COLO668 (cell line): ENCODE data around the gene LUC7L.
"Not testable (repeated sequence)": the region's sequence is repeated elsewhere in the genome, so short reads cannot be mapped to it uniquely, and the experiment has no call there.

Experiments used
- DNase-seq: peaks from one replicate; lab custom pipeline; 2025; ENCODE audit not compliant: unreplicated experiment; lab: John Stamatoyannopoulos, UW

Gene LUC7L

GRCh38 chr16:180681-181564 lies 48.3 kb downstream of the LUC7L start:
- DNase-seq = peak; percentile 89

DNA sequence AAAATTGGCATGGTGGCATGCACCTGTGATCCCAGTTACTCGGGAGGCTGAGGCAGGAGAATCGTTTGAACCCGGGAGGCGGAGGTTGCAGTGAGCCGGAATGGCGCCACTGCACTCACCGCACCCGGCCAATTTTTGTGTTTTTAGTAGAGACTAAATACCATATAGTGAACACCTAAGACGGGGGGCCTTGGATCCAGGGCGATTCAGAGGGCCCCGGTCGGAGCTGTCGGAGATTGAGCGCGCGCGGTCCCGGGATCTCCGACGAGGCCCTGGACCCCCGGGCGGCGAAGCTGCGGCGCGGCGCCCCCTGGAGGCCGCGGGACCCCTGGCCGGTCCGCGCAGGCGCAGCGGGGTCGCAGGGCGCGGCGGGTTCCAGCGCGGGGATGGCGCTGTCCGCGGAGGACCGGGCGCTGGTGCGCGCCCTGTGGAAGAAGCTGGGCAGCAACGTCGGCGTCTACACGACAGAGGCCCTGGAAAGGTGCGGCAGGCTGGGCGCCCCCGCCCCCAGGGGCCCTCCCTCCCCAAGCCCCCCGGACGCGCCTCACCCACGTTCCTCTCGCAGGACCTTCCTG lies 49.1 kb downstream of the LUC7L start, which contains the start of gene HBQ1:
TSS of gene HBQ1 (plus strand) at position 359 of the 575 bp plus-strand sequence. CDS start at position 387, 28 bp downstream.
- peak; percentile 23 for DNase-seq

DNA sequence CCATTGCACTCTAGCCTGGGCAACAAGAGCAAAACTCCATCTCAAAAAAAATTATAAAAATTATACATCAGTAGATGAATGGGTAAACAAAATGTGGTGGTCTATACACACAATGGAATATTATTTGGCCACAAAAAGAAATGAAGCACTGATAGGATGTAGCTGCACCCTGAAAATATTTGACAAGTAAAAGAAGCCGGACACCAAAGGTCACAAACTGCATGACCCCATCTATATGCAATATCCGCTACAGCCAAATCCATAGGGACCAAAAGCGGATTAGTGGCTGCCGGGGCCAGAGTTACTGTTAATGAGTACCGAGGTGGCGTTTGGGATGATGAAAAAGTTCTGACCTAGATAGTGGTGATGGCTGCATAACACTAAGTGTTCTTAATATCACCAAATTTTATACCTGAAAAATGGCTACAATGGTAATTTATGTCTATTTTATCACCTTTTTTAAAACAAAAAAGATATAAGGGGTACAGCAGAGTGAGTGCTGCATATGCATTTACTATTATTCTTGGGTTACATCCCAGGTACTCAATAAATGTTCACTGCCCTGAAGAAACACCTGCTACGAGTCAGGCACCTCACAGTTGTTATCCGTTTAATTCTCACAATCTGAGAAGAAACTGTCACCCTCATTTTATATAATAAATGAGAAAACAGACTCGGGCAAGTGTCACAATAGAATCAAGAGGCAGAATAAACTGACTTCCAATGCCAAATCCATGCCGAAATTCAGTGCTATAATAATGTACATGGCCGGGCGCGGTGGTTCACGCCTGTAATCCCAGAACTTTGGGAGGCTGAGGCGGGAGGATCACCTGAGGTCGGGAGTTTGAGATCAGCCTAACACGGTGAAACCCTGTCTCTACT lies 49.8 kb downstream of the LUC7L start:
- DNase-seq = no peak

GRCh38 chr16:178668-179015 lies 50.6 kb downstream of the LUC7L start:
- no peak for DNase-seq

GRCh38 chr16:177981-178667 lies 51.1 kb downstream of the LUC7L start:
- DNase-seq = peak; percentile 59

DNA sequence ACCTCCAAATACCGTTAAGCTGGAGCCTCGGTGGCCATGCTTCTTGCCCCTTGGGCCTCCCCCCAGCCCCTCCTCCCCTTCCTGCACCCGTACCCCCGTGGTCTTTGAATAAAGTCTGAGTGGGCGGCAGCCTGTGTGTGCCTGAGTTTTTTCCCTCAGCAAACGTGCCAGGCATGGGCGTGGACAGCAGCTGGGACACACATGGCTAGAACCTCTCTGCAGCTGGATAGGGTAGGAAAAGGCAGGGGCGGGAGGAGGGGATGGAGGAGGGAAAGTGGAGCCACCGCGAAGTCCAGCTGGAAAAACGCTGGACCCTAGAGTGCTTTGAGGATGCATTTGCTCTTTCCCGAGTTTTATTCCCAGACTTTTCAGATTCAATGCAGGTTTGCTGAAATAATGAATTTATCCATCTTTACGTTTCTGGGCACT lies 51.8 kb downstream of the LUC7L start:
- no peak for DNase-seq

DNA sequence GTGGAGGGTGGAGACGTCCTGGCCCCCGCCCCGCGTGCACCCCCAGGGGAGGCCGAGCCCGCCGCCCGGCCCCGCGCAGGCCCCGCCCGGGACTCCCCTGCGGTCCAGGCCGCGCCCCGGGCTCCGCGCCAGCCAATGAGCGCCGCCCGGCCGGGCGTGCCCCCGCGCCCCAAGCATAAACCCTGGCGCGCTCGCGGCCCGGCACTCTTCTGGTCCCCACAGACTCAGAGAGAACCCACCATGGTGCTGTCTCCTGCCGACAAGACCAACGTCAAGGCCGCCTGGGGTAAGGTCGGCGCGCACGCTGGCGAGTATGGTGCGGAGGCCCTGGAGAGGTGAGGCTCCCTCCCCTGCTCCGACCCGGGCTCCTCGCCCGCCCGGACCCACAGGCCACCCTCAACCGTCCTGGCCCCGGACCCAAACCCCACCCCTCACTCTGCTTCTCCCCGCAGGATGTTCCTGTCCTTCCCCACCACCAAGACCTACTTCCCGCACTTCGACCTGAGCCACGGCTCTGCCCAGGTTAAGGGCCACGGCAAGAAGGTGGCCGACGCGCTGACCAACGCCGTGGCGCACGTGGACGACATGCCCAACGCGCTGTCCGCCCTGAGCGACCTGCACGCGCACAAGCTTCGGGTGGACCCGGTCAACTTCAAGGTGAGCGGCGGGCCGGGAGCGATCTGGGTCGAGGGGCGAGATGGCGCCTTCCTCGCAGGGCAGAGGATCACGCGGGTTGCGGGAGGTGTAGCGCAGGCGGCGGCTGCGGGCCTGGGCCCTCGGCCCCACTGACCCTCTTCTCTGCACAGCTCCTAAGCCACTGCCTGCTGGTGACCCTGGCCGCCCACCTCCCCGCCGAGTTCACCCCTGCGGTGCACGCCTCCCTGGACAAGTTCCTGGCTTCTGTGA lies 52.5 kb downstream of the LUC7L start, which contains the start of gene HBA1:
TSS of gene HBA1 (plus strand) at position 204 of the 906 bp plus-strand sequence. CDS start at position 241, 37 bp downstream.
- not testable (repeated sequence) for DNase-seq

GRCh38 chr16:176006-176405 lies 53.2 kb downstream of the LUC7L start:
- not testable (repeated sequence) for DNase-seq

DNA sequence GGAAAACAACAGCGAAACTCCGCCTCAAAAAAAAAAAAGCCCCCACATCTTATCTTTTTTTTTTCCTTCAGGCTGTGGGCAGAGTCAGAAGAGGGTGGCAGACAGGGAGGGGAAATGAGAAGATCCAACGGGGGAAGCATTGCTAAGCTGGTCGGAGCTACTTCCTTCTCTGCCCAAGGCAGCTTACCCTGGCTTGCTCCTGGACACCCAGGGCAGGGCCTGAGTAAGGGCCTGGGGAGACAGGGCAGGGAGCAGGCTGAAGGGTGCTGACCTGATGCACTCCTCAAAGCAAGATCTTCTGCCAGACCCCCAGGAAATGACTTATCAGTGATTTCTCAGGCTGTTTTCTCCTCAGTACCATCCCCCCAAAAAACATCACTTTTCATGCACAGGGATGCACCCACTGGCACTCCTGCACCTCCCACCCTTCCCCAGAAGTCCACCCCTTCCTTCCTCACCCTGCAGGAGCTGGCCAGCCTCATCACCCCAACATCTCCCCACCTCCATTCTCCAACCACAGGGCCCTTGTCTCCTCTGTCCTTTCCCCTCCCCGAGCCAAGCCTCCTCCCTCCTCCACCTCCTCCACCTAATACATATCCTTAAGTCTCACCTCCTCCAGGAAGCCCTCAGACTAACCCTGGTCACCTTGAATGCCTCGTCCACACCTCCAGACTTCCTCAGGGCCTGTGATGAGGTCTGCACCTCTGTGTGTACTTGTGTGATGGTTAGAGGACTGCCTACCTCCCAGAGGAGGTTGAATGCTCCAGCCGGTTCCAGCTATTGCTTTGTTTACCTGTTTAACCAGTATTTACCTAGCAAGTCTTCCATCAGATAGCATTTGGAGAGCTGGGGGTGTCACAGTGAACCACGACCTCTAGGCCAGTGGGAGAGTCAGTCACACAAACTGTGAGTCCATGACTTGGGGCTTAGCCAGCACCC lies 54.0 kb downstream of the LUC7L start:
- no peak for DNase-seq

DNA sequence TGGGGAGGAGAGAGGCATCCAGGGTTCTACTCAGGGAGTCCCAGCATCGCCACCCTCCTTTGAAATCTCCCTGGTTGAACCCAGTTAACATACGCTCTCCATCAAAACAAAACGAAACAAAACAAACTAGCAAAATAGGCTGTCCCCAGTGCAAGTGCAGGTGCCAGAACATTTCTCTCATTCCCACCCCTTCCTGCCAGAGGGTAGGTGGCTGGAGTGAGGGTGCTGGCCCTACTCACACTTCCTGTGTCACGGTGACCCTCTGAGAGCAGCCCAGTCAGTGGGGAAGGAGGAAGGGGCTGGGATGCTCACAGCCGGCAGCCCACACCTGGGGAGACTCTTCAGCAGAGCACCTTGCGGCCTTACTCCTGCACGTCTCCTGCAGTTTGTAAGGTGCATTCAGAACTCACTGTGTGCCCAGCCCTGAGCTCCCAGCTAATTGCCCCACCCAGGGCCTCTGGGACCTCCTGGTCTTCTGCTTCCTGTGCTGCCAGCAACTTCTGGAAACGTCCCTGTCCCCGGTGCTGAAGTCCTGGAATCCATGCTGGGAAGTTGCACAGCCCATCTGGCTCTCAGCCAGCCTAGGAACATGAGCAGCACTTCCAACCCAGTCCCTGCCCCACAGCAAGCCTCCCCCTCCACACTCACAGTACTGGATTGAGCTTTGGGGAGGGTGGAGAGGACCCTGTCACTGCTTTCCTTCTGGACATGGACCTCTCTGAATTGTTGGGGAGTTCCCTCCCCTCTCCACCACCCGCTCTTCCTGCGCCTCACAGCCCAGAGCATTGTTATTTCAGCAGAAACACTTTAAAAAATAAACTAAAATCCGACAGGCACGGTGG lies 55.1 kb downstream of the LUC7L start:
- not testable (repeated sequence) for DNase-seq

DNA sequence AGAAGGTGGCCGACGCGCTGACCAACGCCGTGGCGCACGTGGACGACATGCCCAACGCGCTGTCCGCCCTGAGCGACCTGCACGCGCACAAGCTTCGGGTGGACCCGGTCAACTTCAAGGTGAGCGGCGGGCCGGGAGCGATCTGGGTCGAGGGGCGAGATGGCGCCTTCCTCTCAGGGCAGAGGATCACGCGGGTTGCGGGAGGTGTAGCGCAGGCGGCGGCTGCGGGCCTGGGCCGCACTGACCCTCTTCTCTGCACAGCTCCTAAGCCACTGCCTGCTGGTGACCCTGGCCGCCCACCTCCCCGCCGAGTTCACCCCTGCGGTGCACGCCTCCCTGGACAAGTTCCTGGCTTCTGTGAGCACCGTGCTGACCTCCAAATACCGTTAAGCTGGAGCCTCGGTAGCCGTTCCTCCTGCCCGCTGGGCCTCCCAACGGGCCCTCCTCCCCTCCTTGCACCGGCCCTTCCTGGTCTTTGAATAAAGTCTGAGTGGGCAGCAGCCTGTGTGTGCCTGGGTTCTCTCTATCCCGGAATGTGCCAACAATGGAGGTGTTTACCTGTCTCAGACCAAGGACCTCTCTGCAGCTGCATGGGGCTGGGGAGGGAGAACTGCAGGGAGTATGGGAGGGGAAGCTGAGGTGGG lies 55.9 kb downstream of the LUC7L start:
- DNase-seq = not testable (repeated sequence)

DNA sequence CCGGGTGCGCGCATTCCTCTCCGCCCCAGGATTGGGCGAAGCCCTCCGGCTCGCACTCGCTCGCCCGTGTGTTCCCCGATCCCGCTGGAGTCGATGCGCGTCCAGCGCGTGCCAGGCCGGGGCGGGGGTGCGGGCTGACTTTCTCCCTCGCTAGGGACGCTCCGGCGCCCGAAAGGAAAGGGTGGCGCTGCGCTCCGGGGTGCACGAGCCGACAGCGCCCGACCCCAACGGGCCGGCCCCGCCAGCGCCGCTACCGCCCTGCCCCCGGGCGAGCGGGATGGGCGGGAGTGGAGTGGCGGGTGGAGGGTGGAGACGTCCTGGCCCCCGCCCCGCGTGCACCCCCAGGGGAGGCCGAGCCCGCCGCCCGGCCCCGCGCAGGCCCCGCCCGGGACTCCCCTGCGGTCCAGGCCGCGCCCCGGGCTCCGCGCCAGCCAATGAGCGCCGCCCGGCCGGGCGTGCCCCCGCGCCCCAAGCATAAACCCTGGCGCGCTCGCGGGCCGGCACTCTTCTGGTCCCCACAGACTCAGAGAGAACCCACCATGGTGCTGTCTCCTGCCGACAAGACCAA lies 56.8 kb downstream of the LUC7L start, which contains the start of gene HBA2:
TSS of gene HBA2 (plus strand) at position 503 of the 568 bp plus-strand sequence. CDS start at position 540, 37 bp downstream.
- not testable (repeated sequence) for DNase-seq

GRCh38 chr16:170788-171187 lies 58.5 kb downstream of the LUC7L start:
- no peak for DNase-seq

- DNase-seq = not testable (repeated sequence)
Observed at GRCh38 chr16:170088-170507, 59.2 kb downstream of the LUC7L start.

- peak; percentile 31 for DNase-seq
Observed at GRCh38 chr16:169014-169413, 60.2 kb downstream of the LUC7L start.

DNA sequence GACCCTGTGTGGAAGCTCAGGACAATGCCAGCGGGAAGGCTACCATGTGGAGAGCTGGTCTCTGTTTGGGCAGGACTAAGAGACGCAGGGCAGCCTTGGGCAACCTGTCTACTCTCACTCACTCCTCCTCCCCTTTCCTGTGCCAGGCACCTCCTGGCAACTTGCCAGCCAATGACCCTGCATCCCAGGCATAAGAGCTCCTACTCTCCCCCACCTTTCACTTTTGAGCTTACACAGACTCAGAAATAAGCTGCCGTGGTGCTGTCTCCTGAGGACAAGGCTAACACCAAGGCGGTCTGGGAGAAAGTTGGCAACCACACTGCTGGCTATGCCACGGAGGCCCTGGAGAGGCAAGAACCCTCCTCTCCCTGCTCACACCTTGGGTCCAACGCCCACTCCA lies 60.8 kb downstream of the LUC7L start:
- DNase-seq = peak; percentile 60
